Measurements from ENCODE around the gene COQ6.
"Not testable (repeated sequence)": the region's sequence is repeated elsewhere in the genome, so short reads cannot be mapped to it uniquely, and the experiment has no call there.

COQ6 gene

DNA sequence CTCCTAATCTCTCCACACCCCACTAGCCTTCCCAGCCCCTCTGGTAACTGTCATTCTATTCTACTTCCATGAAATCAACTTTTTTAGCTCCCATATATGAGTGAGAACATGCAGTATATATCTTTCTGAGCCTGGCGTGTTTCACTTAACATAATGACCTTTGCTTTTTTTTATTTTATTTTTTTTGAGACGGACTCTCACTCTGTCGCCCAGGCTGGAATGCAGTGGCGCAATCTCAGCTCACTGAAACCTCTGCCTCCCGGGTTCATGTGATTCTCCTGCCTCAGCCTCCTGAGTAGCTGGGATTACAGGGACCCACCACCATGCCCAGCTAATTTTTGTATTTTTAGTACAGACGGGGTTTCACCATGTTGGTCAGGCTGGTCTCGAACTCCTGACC lies 38.6 kb downstream of the COQ6 start:
- not testable (repeated sequence) for DNase-seq

DNA sequence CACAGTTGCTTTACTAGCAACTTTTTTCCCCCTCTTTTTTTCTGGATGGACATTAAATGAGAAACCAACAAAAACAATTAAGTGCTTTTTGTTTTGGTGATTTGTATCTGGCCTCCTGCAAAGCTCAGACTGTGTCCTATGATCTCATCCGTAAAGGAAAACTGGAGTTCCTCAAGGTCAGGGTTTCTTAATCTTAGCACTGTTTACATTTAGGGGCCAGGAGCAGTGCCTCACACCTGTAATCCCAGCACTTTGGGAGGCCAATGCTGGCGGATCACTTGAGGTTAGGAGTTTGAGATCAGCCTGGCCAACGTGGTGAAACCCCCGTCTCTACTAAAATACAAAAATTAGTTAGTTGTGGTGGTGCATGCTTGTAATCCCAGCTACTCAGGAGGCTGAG lies 41.0 kb downstream of the COQ6 start:
- no peak for DNase-seq

DNA sequence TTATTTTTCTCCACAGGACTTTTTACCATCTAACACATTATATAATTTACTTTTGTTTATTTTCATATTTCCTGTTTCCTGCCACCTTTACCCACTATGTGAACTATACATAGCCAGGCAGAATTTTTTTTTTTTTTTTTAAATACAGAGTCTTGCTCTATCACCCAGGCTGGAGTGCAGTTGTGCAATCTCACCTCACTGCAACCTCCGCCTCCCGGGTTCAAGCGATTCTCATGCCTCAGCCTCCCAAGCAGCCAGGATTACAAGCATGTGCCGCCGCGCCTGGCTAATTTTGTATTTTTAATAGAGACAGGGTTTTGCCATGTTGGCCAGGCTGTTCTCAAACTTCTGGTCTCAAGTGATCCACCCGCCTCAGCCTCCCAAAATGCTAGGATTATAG lies 44.8 kb downstream of the COQ6 start:
- not testable (repeated sequence) for DNase-seq

DNA sequence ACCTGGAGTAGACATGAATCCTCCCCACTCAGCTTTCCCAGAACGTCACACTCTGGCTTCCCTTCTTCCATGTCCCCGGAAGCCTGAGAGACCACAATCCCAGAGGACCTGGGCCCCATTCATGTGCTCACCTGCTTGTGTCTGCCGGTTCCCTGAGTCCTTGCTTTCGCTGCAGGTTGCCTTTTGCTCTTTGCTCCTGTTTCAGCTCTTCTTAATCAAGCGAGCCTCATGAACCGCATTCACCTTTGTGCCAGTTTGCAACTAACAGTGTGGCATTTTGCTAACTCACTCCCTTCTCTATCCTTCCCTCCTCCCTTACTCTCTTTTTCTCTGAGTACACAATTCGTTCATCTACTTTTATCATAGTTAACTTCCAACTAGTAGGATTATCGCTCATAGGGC lies 45.9 kb downstream of the COQ6 start:
- no peak for DNase-seq

DNA sequence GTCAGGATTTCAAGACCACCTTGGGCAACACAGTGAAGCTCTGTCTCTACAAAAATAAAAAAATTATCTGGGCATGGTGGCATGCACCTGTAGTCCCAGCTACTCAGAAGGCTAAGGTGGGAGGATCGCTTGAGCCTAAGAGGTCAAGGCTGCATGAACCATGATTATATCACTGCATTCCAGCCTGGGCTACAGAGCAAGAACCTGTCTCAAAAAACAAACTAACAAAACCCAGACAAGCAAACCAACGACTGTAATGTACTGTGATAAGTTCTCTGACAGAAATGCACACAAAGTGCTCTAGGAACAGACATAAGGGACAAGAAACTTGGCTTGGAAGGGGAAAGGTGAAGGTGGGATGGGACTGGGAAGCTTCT lies 46.6 kb downstream of the COQ6 start:
- DNase-seq, result no peak

DNA sequence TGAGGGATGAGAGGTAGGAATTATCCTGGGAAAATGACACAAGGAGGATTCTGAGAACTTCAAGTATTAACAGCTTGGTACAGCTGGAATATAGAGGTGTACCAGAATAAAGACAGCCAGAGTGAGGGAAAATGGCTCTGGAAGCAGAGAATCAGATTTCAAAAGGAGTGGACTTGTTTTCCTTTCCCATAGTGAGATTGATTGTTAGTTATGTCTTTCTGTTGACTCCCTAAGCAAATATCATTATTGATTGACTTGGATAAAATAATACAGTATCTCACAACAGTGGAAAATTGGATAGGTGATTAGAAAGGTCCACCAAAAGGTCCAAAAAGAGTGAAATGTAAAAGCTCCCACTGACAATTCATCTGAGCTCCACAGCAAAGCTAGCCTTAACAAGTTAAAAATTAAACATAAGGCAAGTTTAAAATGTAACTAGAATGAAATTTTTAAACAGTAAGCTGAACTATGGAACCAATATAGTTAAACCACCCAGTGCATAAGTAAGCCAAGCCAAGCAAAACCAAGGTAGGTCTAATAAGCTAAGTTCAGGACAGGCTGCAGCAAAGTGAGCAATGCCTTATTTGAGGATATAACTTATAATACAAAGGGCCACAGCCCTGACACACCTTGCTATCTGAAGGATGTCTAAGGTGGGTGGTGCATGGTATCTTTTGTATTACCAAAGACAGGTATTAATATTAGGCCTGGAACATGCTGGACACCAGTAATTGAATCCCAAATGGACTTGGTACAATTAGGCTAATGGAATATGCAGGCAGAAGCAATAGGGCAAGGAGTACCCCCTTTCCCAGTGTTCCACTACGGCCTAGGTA lies 47.2 kb downstream of the COQ6 start:
- DNase-seq, result no peak

DNA sequence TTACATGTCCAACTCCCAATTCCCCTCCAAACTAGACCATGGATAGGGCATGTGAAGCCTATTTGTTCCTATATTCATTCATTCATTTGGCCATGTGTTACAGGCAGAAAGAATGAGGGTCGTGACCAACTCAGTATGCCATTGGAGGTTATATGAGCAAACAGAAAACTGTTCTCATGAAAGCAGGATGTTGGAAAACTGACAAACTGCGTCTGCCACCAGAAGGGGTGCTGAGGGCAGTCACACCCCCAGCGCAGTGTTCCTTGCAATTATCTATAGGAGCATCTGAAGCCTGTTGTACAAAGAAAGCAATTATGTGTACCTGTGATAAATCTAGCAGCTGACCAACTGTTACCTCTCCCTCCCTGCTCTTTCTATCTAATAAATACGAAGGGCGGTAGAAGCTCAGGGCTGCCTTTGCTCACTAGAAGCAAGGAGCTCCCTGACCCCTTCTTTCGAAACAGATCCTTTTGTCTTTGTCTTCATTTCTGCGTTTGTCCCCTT lies 47.9 kb downstream of the COQ6 start:
- no peak for DNase-seq

DNA sequence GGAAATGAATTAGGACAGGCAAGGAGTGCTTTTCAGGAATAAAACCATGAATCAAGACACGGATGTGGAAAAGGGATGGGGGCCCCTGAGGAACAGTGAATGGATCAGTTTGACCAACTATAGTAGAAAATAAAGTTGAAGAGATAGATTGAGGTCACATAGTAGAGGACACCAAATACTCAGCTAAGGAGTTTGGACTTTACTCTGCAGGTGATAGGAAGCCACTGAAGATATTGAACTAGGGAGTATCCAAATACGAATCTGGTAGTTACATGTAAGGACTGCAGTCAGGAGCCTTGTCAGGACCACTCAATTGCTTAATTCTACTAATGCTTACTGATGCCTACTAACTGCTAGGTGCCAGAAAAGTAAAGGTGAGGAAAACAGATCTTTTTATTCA lies 48.6 kb downstream of the COQ6 start:
- DNase-seq, result no peak

DNA sequence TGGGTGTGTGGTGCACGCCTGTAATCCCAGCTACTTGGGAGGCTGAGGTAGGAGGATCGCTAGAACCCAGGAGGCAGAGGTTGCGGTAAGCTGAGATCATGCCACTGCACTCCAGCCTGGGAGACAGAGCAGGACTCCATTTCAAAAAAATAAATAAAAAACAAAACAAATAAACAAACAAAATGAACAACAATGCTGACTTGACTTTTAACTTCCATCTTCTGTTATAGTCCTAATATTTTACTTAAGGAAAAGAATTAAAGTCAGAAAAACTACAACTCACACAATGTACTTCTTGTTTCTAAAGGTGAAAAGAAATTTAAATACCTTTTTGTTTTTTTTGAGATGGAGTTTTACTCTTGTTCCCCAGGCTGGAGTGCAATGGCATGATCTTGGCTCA lies 55.6 kb downstream of the COQ6 start:
- DNase-seq, result not testable (repeated sequence)

DNA sequence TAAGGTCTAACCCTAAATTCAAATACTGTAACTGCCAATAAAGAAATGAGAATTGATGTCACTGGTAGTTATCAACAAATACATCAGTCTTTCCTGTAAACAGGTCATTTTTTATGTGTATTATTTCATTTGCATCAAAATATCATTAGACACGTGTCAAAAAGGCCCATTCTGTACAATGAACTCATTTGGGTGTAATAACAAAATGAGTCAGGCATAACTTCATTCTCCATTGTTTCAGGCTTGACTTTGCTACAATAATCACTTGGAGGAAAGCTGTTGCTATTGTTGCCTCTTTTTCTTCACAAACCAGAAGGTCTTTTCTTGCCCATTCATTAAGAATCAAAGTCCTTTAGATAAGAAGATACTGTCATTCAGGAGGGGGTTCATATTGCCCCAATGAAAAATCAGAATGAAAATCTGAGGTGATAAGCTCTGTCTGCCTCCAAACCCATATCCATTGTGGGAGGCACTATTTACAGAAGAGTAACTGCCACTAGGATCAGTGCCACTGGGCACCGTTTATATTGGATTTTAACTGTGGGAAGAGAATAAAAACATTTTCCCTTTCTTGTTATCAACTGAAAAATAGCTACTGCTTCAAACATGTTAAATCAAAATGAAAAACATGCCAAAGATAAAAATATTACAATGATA lies 58.9 kb downstream of the COQ6 start:
- DNase-seq, result no peak
